IMR-90 (cell line): ENCODE results near the gene PDGFRA. TPM values are rescaled to one million over a fixed set of nuclear protein-coding genes. Genes with fewer than 3 reads are reported as not detected.
A peak's percentile ranks its signal among the peaks of the same experiment; 100 is the strongest.

ENCODE experiments used
- ATAC-seq: fragments of 200-7000 bp; cut with Tn5 transposase; 2 replicates; pipeline ENCODE4 v1.9.1; 2020; ENCODE audit warnings: low read depth, mild to moderate bottlenecking, moderate library complexity
- BruUV-seq: library from RNA; stranded (reverse); fragments of 400-500 nt; replicated peaks from 2 replicates; lab custom pipeline; 2021; lab: Mats Ljungman, UMichigan
- CTCF ChIA-PET: fragments of 300-600 bp; formaldehyde crosslinking; extraction: SDS; loops from one replicate; lab custom pipeline; 2021; ENCODE audit warnings: antibody characterized with exemption; lab: Yijun Ruan, JAX
- POLR2A ChIA-PET: fragments of 300-600 bp; sonication (Branson Sonifier 250); formaldehyde crosslinking; loops from one replicate; lab custom pipeline; 2022; ENCODE audit warnings: antibody characterized with exemption; ENCODE audit not compliant: unreplicated experiment; lab: Charles Lee
- DNase-seq: peaks from one replicate; pipeline ENCODE4 v3.0.0; 2013
- H2AFZ ChIP-seq: replicated peaks from 2 replicates; pipeline ENCODE3; 2013; ENCODE audit warnings: low read length, mild to moderate bottlenecking; ENCODE audit not compliant: poor library complexity
- H2AK5ac ChIP-seq: 2 replicates; pipeline ENCODE4 v1.6.1; 2013; ENCODE audit warnings: low read depth, low read length, inconsistent platforms
- H2AK9ac ChIP-seq: replicated peaks from 2 replicates; pipeline ENCODE3; 2013; ENCODE audit warnings: mild to moderate bottlenecking, low read depth, low read length, moderate library complexity; ENCODE audit not compliant: poor library complexity
- H2BK120ac ChIP-seq: 2 replicates; pipeline ENCODE4 v1.6.1; 2013; ENCODE audit warnings: low read depth, low read length, inconsistent platforms
- H2BK15ac ChIP-seq: 3 replicates; pipeline ENCODE4 v1.6.1; 2013; ENCODE audit warnings: low read depth, low read length, inconsistent platforms
- H2BK20ac ChIP-seq: 2 replicates; pipeline ENCODE4 v1.6.1; 2013; ENCODE audit warnings: low read depth, mild to moderate bottlenecking, inconsistent platforms, low read length, moderate library complexity
- H2BK5ac ChIP-seq: 2 replicates; pipeline ENCODE4 v1.6.1; 2013; ENCODE audit warnings: mild to moderate bottlenecking, low read depth, low read length, inconsistent platforms; ENCODE audit not compliant: poor library complexity, severe bottlenecking
- H3K14ac ChIP-seq: replicated peaks from 2 replicates; pipeline ENCODE4 v1.6.1; 2013; ENCODE audit warnings: low read depth, low read length, inconsistent platforms
- H3K18ac ChIP-seq: 2 replicates; pipeline ENCODE4 v1.6.1; 2013; ENCODE audit warnings: low read depth, low read length, control low read depth
- H3K23ac ChIP-seq: 2 replicates; pipeline ENCODE4 v1.6.1; 2013; ENCODE audit warnings: low read depth, low read length, inconsistent platforms
- H3K27ac ChIP-seq: 2 replicates; pipeline ENCODE4 v1.5.1; 2013; ENCODE audit warnings: mild to moderate bottlenecking, control low read depth, low read length; ENCODE audit not compliant: insufficient read depth
- H3K27me3 ChIP-seq: 2 replicates; pipeline ENCODE4 v1.6.1; 2013; ENCODE audit warnings: low read length; ENCODE audit not compliant: control insufficient read depth, insufficient read depth
- H3K36me3 ChIP-seq: 2 replicates; pipeline ENCODE4 v1.6.1; 2013; ENCODE audit warnings: low read length, mixed read lengths; ENCODE audit not compliant: control insufficient read depth, insufficient read depth
- H3K4ac ChIP-seq: 2 replicates; pipeline ENCODE4 v1.6.1; 2013; ENCODE audit warnings: low read depth, low read length, inconsistent platforms
- H3K4me1 ChIP-seq: 2 replicates; pipeline ENCODE4 v1.6.1; 2013; ENCODE audit warnings: low read length, mixed read lengths; ENCODE audit not compliant: control insufficient read depth, insufficient read depth
- H3K4me2 ChIP-seq: 2 replicates; pipeline ENCODE4 v1.6.1; 2013; ENCODE audit warnings: low read depth, mild to moderate bottlenecking, control low read depth, low read length, moderate library complexity
- H3K4me3 ChIP-seq: 2 replicates; pipeline ENCODE4 v1.5.1; 2013; ENCODE audit warnings: low read depth, mild to moderate bottlenecking, control low read depth, low read length, moderate library complexity; ENCODE audit not compliant: insufficient read depth
- H3K56ac ChIP-seq: 2 replicates; pipeline ENCODE4 v1.6.1; 2013; ENCODE audit warnings: low read length, inconsistent platforms; ENCODE audit not compliant: insufficient read depth; ENCODE audit errors: extremely low read depth
- H3K79me1 ChIP-seq, 2 experiments: 2 replicates each; pipeline ENCODE4 v1.6.1; 2013; ENCODE audit warnings: low read length in 2 of 2, inconsistent platforms in 1 of 2, low read depth in 1 of 2
- H3K9ac ChIP-seq: 2 replicates; pipeline ENCODE4 v1.6.1; 2013; ENCODE audit warnings: low read depth, low read length, control low read depth
- H3K9me1 ChIP-seq: 2 replicates; pipeline ENCODE4 v1.6.1; 2013; ENCODE audit warnings: low read length, inconsistent platforms; ENCODE audit not compliant: insufficient read depth
- H3K9me3 ChIP-seq: 2 replicates; pipeline ENCODE4 v1.6.1; 2013; ENCODE audit warnings: low read length; ENCODE audit not compliant: control insufficient read depth, insufficient read depth
- H4K20me1 ChIP-seq: 2 replicates; pipeline ENCODE4 v1.6.1; 2013; ENCODE audit warnings: low read length, inconsistent platforms; ENCODE audit not compliant: insufficient read depth
- H4K5ac ChIP-seq: 2 replicates; pipeline ENCODE4 v1.6.1; 2013; ENCODE audit warnings: mild to moderate bottlenecking, low read depth, low read length, control low read depth
- H4K8ac ChIP-seq, 2 experiments: 2 replicates each; pipeline ENCODE4 v1.6.1; 2013; ENCODE audit warnings: low read depth in 2 of 2, low read length in 2 of 2, control low read depth in 1 of 2, inconsistent platforms in 1 of 2
- H4K91ac ChIP-seq: 2 replicates; pipeline ENCODE4 v1.6.1; 2013; ENCODE audit warnings: low read depth, low read length, inconsistent platforms; ENCODE audit not compliant: insufficient read depth
- MAFK ChIP-seq: IDR thresholded peaks from 2 replicates; pipeline ENCODE4 v1.6.1; 2012; ENCODE audit warnings: low read depth, low read length, improper control_type of control experiment
- WGBS, 2 experiments: methylation state at CpG; one replicate each; pipeline versions ENCODE4 v1.1.5 to v1.1.7; 2013; ENCODE audit warnings: missing lambda C conversion rate in 2 of 2; ENCODE audit not compliant: insufficient read length in 1 of 2; ENCODE audit errors: extremely low coverage in 2 of 2; 5-methylcytosine and 5-hydroxymethylcytosine counted together
- dilution Hi-C: fragments of 300-500 bp; cut with HindIII; formaldehyde crosslinking; loops from one replicate; pipeline ENCODE4 v1.14.3; 2018; ENCODE audit warnings: low sequenced_read_pairs; ENCODE audit not compliant: unreplicated experiment
- in situ Hi-C: fragments of 300-500 bp; cut with MboI; formaldehyde crosslinking; loops from 3 replicates; pipeline ENCODE4 v1.14.3; 2019; ENCODE audit warnings: low sequenced_read_pairs, inconsistent platforms, mixed read lengths
- intact Hi-C: fragments of 100-400 bp; cut with micrococcal nuclease; formaldehyde crosslinking; loops from 2 replicates; pipeline ENCODE4 v1.10.0; 2022
- polyA plus RNA-seq, 3 experiments: library from polyadenylated mRNA; depleted of rRNA; stranded (reverse); fragments of >200 nt; gene quantifications; 2 replicates each; pipeline ENCODE4 v1.2.3, GENCODE V29; 2012; ENCODE audit warnings: low replicate concordance in 1 of 3
- total RNA-seq: library from RNA; depleted of rRNA; stranded (reverse); fragments of >200 nt; gene quantifications from 2 replicates; pipeline ENCODE4 v1.2.3, GENCODE V29; 2012

Gene PDGFRA
- total and polyA plus RNA-seq, 2 of the 4 experiments (the other 2 are of a cell fraction) = 60.8 to 168 TPM

DNA sequence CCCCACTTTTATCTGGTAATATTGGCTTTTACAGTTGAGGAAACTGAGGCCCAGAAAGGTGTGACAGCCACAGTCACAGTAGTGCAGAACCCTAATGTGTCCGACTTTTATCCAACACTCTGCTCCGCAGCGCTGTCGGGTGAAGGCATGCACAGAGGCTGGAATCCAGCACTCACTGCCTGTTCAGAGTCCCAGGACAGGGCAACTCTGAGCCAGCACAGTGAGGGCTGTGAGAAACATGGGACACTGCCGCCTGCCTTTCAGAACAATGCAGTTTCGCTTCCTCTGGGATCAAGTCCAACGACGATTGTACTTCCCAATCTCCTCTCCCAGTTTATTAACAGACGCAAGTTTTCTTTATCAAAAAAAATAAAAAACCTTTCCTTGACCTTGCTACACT, 41.9 kb upstream of the PDGFRA start:
- dilution Hi-C loops (no loop called here), in situ Hi-C loops (no loop called here), intact Hi-C loops (no loop called here)
- no TSS peak for BruUV-seq
- no peak overlapping the region for H3K4me3 ChIP-seq
- H3K27me3 ChIP-seq = no peaks in the 10 kb centered on the region
- H3K18ac ChIP-seq = no peak overlapping the region
- no peak overlapping the region for H3K9ac ChIP-seq
- no peaks in the 10 kb centered on the region for H3K4me1 ChIP-seq
- H4K8ac ChIP-seq = no peak overlapping the region
- ATAC-seq (no peak), DNase-seq (no peak)
- H4K5ac ChIP-seq = no peak overlapping the region
- H3K4ac ChIP-seq = no peak overlapping the region
- H2AK5ac ChIP-seq = no peak overlapping the region
- no peaks in the 10 kb centered on the region for H3K36me3 ChIP-seq
- H2BK5ac ChIP-seq = no peak overlapping the region
- no peaks in the 10 kb centered on the region; the same call in 1 of the 2 replicates for H3K9me1 ChIP-seq
- TF ChIP-seq MAFK = no peak
- H2BK20ac ChIP-seq = no peak overlapping the region
- H3K27ac ChIP-seq = no peak overlapping the region
- POLR2A ChIA-PET = no interaction called here
- CTCF ChIA-PET = no interaction called here
- 60% methylated on average over 1 of the region's 9 CpGs; no CpG with 5 or more reads in 1 of the 2 experiments for WGBS, 2 experiments
- no peak overlapping the region for H2BK120ac ChIP-seq
- H3K9me3 ChIP-seq = no peaks in the 10 kb centered on the region
- no peak overlapping the region for H3K23ac ChIP-seq
- no peak overlapping the region for H2AK9ac ChIP-seq
- H4K91ac ChIP-seq = no peak overlapping the region
- no peak overlapping the region for H3K4me2 ChIP-seq
- no peaks in the 10 kb centered on the region for H3K79me1 ChIP-seq
- H4K20me1 ChIP-seq = no peaks in the 10 kb centered on the region
- no peak overlapping the region; the same call in 1 of the 2 replicates for H3K14ac ChIP-seq
- H3K56ac ChIP-seq = no peak overlapping the region
- peak overlapping the region; percentile 12 for H2AFZ ChIP-seq
- H2BK15ac ChIP-seq = no peak overlapping the region
